Kidney epithelial cell (primary cell): ENCODE measurements around the gene MKX. TPM values are rescaled to one million over a fixed set of nuclear protein-coding genes. Genes with fewer than 3 reads are reported as not detected.

Experiments used
- DNase-seq: peaks from one replicate; pipeline ENCODE4 v3.0.0-alpha.2; 2010; ENCODE audit warnings: low read depth
- H3K27me3 ChIP-seq: 2 replicates; pipeline ENCODE4 v1.6.0; 2011; ENCODE audit warnings: low read length; ENCODE audit not compliant: control insufficient read depth, insufficient read depth
- H3K36me3 ChIP-seq: 2 replicates; pipeline ENCODE4 v1.5.1; 2011; ENCODE audit warnings: low read length; ENCODE audit not compliant: control insufficient read depth, insufficient read depth
- H3K4me3 ChIP-seq: 2 replicates; pipeline ENCODE4 v1.5.1; 2011; ENCODE audit warnings: low read depth, mild to moderate bottlenecking, control low read depth, low read length
- CTCF ChIP-seq: IDR thresholded peaks from 2 replicates; pipeline ENCODE4 v1.5.1; 2011; ENCODE audit warnings: mild to moderate bottlenecking, moderate library complexity, low read length, control low read depth, inconsistent platforms; ENCODE audit not compliant: insufficient read depth, poor library complexity, severe bottlenecking
- total RNA-seq: library from RNA; depleted of rRNA; stranded (reverse); fragments of >200 nt; gene quantifications from 2 replicates; pipeline ENCODE4 v1.2.3, GENCODE V29; 2015

The MKX gene
- total RNA-seq, 1 donor from 2014 or later, result 3.2 TPM

DNA sequence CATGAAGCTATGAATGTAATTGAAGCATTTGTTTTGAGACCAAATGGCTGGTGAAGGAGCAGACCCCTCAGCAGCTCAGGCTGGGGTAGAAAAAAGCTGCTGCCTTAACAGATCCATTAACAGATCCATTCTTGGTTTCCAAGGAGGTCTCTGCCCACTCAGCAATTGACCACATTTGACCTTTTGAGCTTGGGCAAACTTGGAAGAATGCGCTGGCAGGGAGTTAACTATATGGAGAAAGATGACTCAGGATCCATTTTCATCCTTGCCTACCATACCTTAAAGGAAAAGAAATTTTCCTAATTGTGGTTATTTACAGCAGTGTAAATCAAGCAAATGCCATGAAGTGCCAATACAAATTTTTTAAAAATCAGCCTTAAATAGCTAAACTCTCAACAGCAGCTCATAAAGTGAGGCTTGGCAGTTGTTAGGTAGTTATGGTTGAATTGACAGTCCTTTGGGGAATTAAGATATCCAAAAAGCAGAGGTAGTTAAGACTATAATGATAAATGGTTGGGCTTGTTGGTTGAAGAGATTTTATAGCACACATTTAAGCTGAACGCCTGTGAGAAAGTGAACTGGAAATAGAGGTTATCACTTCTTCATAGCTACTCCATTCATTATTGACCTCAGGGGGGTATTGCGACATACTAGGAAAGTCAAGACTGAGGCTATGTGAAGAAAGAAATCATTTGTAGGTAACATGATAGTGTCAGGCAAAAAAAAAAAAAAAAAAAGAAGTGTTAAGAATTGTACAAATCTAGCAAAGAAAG, 83.9 kb downstream of the MKX start:
- DNase-seq, result no peak
- TF ChIP-seq CTCF, result no peak
- Histone ChIP-seq H3K4me3 (no peak overlapping the region), H3K36me3 (no peaks in the 10 kb centered on the region), H3K27me3 (no peaks in the 10 kb centered on the region)

GRCh38 chr10:27660711-27661110, 84.9 kb downstream of the MKX start:
- H3K27me3 ChIP-seq, result no peaks in the 10 kb centered on the region
- DNase-seq, result no peak
- H3K4me3 ChIP-seq, result no peak overlapping the region
- no peaks in the 10 kb centered on the region for H3K36me3 ChIP-seq
- TF ChIP-seq CTCF, result no peak

- TF ChIP-seq CTCF, result no peak
- no peaks in the 10 kb centered on the region for H3K36me3 ChIP-seq
- DNase-seq, result no peak
- H3K27me3 ChIP-seq, result no peaks in the 10 kb centered on the region
- no peak overlapping the region for H3K4me3 ChIP-seq
Observed at GRCh38 chr10:27660268-27660667, 85.4 kb downstream of the MKX start.

- H3K36me3 ChIP-seq, result no peaks in the 10 kb centered on the region
- H3K27me3 ChIP-seq, result no peaks in the 10 kb centered on the region
- TF ChIP-seq CTCF, result no peak
- no peak overlapping the region for H3K4me3 ChIP-seq
- DNase-seq, result no peak
Observed at GRCh38 chr10:27659786-27660185, 85.8 kb downstream of the MKX start.

- no peak for DNase-seq
- TF ChIP-seq CTCF, result no peak
- H3K4me3 ChIP-seq, result no peak overlapping the region
- no peaks in the 10 kb centered on the region for H3K27me3 ChIP-seq
- no peaks in the 10 kb centered on the region for H3K36me3 ChIP-seq
Observed at GRCh38 chr10:27658788-27659187, 86.8 kb downstream of the MKX start.

DNA sequence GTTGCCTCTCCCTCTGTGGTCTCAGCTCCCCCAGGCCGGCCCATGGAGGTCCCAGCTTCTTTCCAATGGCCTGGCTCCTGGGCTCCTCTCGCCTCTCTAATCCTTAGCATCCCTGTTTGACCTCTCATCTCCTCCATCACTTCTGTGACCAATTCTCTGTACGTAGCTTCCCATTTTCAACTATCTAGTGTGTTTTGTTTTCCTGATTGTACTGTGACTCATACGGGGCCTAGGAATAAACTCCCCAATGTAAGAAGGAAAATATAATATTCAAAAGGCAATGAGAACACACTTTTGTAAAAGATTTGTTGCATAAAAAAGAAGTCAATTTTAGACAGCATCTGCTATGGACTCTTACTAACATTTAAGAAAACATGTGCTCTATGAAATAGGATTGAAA, 90.3 kb downstream of the MKX start:
- H3K4me3 ChIP-seq, result no peak overlapping the region
- H3K27me3 ChIP-seq, result no peaks in the 10 kb centered on the region
- no peaks in the 10 kb centered on the region for H3K36me3 ChIP-seq
- no peak for DNase-seq
- TF ChIP-seq CTCF, result no peak
